HS-27A (cell line): ENCODE results near the gene NRP2.

ENCODE experiments used
- DNase-seq: peaks from one replicate; pipeline ENCODE4 v3.0.0-alpha.2; 2012; ENCODE audit warnings: low read depth, missing footprints

The NRP2 gene

GRCh38 chr2:205754285-205754923 lies 72.1 kb downstream of the NRP2 start:
- DNase-seq: no peak

GRCh38 chr2:205754924-205755321 lies 72.6 kb downstream of the NRP2 start:
- no peak for DNase-seq

GRCh38 chr2:205755923-205756322 lies 73.6 kb downstream of the NRP2 start:
- no peak for DNase-seq

GRCh38 chr2:205757271-205757670 lies 75.0 kb downstream of the NRP2 start:
- DNase-seq: no peak

- DNase-seq: no peak
These were observed 75.8 kb downstream of the NRP2 start for GRCh38 chr2:205758051-205758450.

- no peak for DNase-seq
These were observed 76.2 kb downstream of the NRP2 start for GRCh38 chr2:205758500-205758899.

GRCh38 chr2:205759257-205759656 lies 77.0 kb downstream of the NRP2 start:
- DNase-seq: no peak

GRCh38 chr2:205759732-205760131 lies 77.4 kb downstream of the NRP2 start:
- no peak for DNase-seq

GRCh38 chr2:205760157-205760556 lies 77.9 kb downstream of the NRP2 start:
- no peak for DNase-seq

GRCh38 chr2:205761421-205761820 lies 79.1 kb downstream of the NRP2 start:
- no peak for DNase-seq

GRCh38 chr2:205762881-205763280 lies 80.6 kb downstream of the NRP2 start:
- DNase-seq: no peak

GRCh38 chr2:205763708-205764211 lies 81.5 kb downstream of the NRP2 start:
- no peak for DNase-seq

- DNase-seq: no peak
These were observed 82.0 kb downstream of the NRP2 start for GRCh38 chr2:205764270-205764746.

GRCh38 chr2:205765151-205765550 lies 82.8 kb downstream of the NRP2 start:
- no peak for DNase-seq

- no peak for DNase-seq
These were observed 84.6 kb downstream of the NRP2 start for GRCh38 chr2:205766779-205767359.

- no peak for DNase-seq
These were observed 85.3 kb downstream of the NRP2 start for GRCh38 chr2:205767617-205768016.

- no peak for DNase-seq
These were observed 86.0 kb downstream of the NRP2 start for GRCh38 chr2:205768341-205768740.

- no peak for DNase-seq
These were observed 86.7 kb downstream of the NRP2 start for GRCh38 chr2:205768815-205769494.

GRCh38 chr2:205769495-205769850 lies 87.2 kb downstream of the NRP2 start:
- DNase-seq: no peak

GRCh38 chr2:205769879-205770278 lies 87.6 kb downstream of the NRP2 start:
- DNase-seq: no peak

GRCh38 chr2:205770577-205770976 lies 88.3 kb downstream of the NRP2 start:
- no peak for DNase-seq

GRCh38 chr2:205771031-205771430 lies 88.7 kb downstream of the NRP2 start:
- no peak for DNase-seq

GRCh38 chr2:205771666-205772065 lies 89.4 kb downstream of the NRP2 start:
- no peak for DNase-seq
